ENCODE results near the gene RANBP3.

RANBP3 gene

DNA sequence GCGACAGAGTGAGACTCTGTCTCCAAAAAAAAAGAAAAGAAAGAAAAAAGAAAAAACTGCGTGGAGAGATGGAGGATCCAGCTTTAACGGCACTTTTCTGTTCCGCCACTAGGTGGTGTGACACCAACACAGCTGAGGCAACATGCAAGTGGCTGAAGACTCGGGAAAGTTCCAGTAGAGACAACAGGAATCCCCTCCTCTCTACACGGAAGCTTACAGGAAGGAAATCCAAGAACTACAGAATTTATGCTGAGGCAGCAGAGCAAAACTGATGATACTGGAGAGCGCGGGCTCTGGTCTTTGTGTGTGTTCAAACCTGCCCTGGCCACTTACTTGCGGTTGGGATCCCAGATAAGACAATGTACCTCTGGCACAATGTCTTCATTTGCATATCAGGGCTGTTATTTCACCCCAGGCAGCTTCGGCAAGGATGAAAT lies 9.9 kb downstream of the RANBP3 start:
- no peak for TF ChIP-seq OSR1 (CRISPR knock-in tag; IDR thresholded peaks at IDR 0.05)
- TF ChIP-seq ZNF70 (CRISPR knock-in tag; IDR thresholded peaks at IDR 0.05), result peak; percentile 51; the same call in 1 of the 2 replicates
- peak; percentile 92 for ATAC-seq

- ATAC-seq, result no peak
- no peak for TF ChIP-seq ZNF70 (CRISPR knock-in tag; IDR thresholded peaks at IDR 0.05)
- TF ChIP-seq OSR1 (CRISPR knock-in tag; IDR thresholded peaks at IDR 0.05), result no peak
- TF ChIP-seq ISL1 (CRISPR knock-in tag; IDR thresholded peaks at IDR 0.05), result no peak
- TF ChIP-seq, protein P1, sequence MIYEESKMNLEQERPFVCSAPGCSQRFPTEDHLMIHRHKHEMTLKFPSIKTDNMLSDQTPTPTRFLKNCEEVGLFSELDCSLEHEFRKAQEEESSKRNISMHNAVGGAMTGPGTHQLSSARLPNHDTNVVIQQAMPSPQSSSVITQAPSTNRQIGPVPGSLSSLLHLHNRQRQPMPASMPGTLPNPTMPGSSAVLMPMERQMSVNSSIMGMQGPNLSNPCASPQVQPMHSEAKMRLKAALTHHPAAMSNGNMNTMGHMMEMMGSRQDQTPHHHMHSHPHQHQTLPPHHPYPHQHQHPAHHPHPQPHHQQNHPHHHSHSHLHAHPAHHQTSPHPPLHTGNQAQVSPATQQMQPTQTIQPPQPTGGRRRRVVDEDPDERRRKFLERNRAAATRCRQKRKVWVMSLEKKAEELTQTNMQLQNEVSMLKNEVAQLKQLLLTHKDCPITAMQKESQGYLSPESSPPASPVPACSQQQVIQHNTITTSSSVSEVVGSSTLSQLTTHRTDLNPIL (CRISPR knock-in tag; IDR thresholded peaks at IDR 0.05; ENCODE audit: low read depth), result no peak
- TF ChIP-seq ZNF565 (CRISPR knock-in tag; conservative IDR thresholded peaks at IDR 0.05; ENCODE audit: low read depth), result no peak
- no peak for TF ChIP-seq PPARA (CRISPR knock-in tag; IDR thresholded peaks at IDR 0.05; ENCODE audit: borderline replicate concordance)
- TF ChIP-seq, protein P2, sequence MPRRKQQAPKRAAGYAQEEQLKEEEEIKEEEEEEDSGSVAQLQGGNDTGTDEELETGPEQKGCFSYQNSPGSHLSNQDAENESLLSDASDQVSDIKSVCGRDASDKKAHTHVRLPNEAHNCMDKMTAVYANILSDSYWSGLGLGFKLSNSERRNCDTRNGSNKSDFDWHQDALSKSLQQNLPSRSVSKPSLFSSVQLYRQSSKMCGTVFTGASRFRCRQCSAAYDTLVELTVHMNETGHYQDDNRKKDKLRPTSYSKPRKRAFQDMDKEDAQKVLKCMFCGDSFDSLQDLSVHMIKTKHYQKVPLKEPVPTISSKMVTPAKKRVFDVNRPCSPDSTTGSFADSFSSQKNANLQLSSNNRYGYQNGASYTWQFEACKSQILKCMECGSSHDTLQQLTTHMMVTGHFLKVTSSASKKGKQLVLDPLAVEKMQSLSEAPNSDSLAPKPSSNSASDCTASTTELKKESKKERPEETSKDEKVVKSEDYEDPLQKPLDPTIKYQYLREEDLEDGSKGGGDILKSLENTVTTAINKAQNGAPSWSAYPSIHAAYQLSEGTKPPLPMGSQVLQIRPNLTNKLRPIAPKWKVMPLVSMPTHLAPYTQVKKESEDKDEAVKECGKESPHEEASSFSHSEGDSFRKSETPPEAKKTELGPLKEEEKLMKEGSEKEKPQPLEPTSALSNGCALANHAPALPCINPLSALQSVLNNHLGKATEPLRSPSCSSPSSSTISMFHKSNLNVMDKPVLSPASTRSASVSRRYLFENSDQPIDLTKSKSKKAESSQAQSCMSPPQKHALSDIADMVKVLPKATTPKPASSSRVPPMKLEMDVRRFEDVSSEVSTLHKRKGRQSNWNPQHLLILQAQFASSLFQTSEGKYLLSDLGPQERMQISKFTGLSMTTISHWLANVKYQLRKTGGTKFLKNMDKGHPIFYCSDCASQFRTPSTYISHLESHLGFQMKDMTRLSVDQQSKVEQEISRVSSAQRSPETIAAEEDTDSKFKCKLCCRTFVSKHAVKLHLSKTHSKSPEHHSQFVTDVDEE (CRISPR knock-in tag; IDR thresholded peaks at IDR 0.05), result no peak
- TF ChIP-seq GLIS3 (CRISPR knock-in tag; IDR thresholded peaks at IDR 0.05), result no peak
- TF ChIP-seq RARB (CRISPR knock-in tag; IDR thresholded peaks at IDR 0.05), result no peak
- TF ChIP-seq, protein P3, sequence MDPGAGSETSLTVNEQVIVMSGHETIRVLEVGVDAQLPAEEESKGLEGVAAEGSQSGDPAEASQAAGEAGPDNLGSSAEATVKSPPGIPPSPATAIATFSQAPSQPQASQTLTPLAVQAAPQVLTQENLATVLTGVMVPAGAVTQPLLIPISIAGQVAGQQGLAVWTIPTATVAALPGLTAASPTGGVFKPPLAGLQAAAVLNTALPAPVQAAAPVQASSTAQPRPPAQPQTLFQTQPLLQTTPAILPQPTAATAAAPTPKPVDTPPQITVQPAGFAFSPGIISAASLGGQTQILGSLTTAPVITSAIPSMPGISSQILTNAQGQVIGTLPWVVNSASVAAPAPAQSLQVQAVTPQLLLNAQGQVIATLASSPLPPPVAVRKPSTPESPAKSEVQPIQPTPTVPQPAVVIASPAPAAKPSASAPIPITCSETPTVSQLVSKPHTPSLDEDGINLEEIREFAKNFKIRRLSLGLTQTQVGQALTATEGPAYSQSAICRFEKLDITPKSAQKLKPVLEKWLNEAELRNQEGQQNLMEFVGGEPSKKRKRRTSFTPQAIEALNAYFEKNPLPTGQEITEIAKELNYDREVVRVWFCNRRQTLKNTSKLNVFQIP (CRISPR knock-in tag; IDR thresholded peaks at IDR 0.05; ENCODE audit: borderline replicate concordance, low read depth), result no peak
- TF ChIP-seq ZFP3 (CRISPR knock-in tag; IDR thresholded peaks at IDR 0.05), result no peak
- TF ChIP-seq ZNF8 (CRISPR knock-in tag; IDR thresholded peaks at IDR 0.05), result no peak
- no peak for TF ChIP-seq TCF4 (CRISPR knock-in tag; IDR thresholded peaks at IDR 0.05; ENCODE audit: borderline replicate concordance)
- no peak for TF ChIP-seq CSDC2 (CRISPR knock-in tag; IDR thresholded peaks at IDR 0.05)
- no peak for TF ChIP-seq ARNTL (CRISPR knock-in tag; IDR thresholded peaks at IDR 0.05; ENCODE audit: borderline replicate concordance, low read depth)
- no peak for TF ChIP-seq PATZ1 (CRISPR knock-in tag; IDR thresholded peaks at IDR 0.05; ENCODE audit: borderline replicate concordance)
- no peak for TF ChIP-seq ZFP30 (CRISPR knock-in tag; IDR thresholded peaks at IDR 0.05)
- TF ChIP-seq BACH2 (CRISPR knock-in tag; IDR thresholded peaks at IDR 0.05; ENCODE audit: borderline replicate concordance), result no peak
- no peak for TF ChIP-seq SNAI2 (CRISPR knock-in tag; IDR thresholded peaks at IDR 0.05)
Observed at GRCh38 chr19:5967571-5967970, 10.4 kb downstream of the RANBP3 start.

GRCh38 chr19:5966941-5967340 lies 11.0 kb downstream of the RANBP3 start:
- no peak for ATAC-seq
- TF ChIP-seq ZFP3 (CRISPR knock-in tag; IDR thresholded peaks at IDR 0.05) (no peak), ISL1 (CRISPR knock-in tag; IDR thresholded peaks at IDR 0.05) (no peak), ZNF70 (CRISPR knock-in tag; IDR thresholded peaks at IDR 0.05) (no peak), ESRRG (CRISPR knock-in tag; IDR thresholded peaks at IDR 0.05) (no peak), GLIS3 (CRISPR knock-in tag; IDR thresholded peaks at IDR 0.05) (no peak), CSRNP3 (CRISPR knock-in tag; IDR thresholded peaks at IDR 0.05) (no peak)
- TF ChIP-seq, protein P2 (CRISPR knock-in tag; IDR thresholded peaks at IDR 0.05), result no peak
- TF ChIP-seq, protein P3 (CRISPR knock-in tag; IDR thresholded peaks at IDR 0.05; ENCODE audit: borderline replicate concordance, low read depth), result no peak
- TF ChIP-seq, protein P1 (CRISPR knock-in tag; IDR thresholded peaks at IDR 0.05; ENCODE audit: low read depth), result no peak

Data from SK-N-SH treated with all-trans-retinoic acid at 6 μM for 48 hours (cell line).